Measurements from ENCODE around the gene ARHGEF7. TPM values are rescaled to one million over a fixed set of nuclear protein-coding genes. Genes with fewer than 3 reads are reported as not detected.

ARHGEF7 gene
- total RNA-seq, 1 experiment from 2014 or later: 16.0 TPM

GRCh38 chr13:111139452-111139851, 24.3 kb downstream of the ARHGEF7 start:
- DNase-seq (ENCODE audit: low read depth): no peak

DNA sequence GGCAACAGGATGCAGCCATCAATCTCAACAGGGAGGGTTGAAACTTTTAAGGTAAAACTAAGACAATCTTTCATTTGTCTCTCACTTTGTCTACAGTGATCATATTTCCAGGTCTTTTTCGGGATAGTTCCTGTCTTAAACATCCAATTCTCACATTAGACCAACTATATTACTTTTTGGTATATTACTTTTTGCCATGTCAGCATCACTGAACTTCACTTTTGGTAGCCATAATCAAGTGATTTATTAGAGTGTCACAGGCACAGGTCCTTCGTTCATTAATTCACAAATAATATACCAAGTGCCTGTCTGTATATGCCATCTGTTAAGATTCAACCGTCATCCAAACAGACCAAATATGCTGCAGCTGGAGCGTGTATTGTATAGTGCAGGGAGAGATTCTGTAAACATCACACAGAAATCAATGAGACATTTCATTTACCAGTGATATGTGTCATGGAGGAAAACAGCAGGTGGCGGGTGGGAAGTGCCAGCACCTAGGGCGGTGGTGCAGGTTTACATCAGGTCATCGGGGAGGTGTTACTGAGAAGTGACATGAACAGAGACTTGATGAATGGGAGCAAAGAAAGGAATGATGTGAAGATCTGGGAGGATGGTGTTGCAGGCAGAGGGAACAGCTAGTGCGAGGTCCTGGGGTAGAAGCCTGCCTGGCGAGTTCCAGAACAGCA, 24.9 kb downstream of the ARHGEF7 start:
- DNase-seq (ENCODE audit: low read depth): no peak

GRCh38 chr13:111140562-111141105, 25.5 kb downstream of the ARHGEF7 start:
- no peak for DNase-seq (ENCODE audit: low read depth)

GRCh38 chr13:111142472-111142871, 27.4 kb downstream of the ARHGEF7 start:
- no peak for DNase-seq (ENCODE audit: low read depth)

GRCh38 chr13:111143865-111144540, 28.9 kb downstream of the ARHGEF7 start:
- DNase-seq (ENCODE audit: low read depth): peak; percentile 36

- DNase-seq (ENCODE audit: low read depth): no peak
Measured at GRCh38 chr13:111145071-111145470, 30.0 kb downstream of the ARHGEF7 start.

DNA sequence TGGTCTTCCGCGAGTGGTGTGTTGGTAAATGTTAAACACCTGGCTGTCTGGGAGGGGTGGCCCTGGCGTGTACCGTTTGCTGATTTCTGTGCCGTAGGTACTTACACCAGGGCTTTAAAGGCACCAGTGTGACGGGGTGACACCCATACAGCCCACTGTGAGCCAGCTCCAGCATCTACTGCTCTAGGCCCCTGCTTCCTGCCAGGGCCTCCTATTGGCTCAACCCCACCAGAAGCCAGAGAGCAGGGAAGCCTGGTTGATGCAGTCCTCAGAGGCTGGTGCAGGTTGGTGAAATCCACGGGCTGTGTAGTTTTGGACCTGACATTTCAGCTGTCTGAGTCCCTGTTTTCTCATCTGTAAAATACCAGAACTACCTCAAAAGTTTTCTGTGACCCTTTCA, 30.4 kb downstream of the ARHGEF7 start:
- no peak for DNase-seq (ENCODE audit: low read depth)

DNA sequence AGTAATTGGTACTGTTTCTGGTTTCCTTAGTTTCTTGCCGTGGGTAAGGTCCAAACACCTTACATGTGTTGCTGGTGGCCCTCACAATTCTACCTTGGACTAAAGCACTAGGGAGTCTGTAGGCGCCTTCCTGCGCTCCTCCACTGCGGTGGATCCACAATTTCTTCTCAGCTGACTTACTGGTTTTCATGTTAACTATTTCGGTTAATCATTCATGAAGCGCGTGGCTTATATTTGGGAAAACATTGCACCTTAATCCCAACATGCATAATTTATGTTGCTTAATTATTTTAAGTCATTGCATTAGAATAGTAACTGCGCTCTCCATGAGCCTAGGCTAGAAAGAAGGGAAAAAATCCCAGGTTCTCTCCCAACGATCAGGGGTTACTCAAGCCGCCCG, 37.7 kb downstream of the ARHGEF7 start:
- DNase-seq (ENCODE audit: low read depth): peak; percentile 6

- peak; percentile 89 for DNase-seq (ENCODE audit: low read depth)
Measured at GRCh38 chr13:111153279-111153976, 38.3 kb downstream of the ARHGEF7 start.

GRCh38 chr13:111153977-111154332, 38.8 kb downstream of the ARHGEF7 start:
- DNase-seq (ENCODE audit: low read depth): peak; percentile 45

DNA sequence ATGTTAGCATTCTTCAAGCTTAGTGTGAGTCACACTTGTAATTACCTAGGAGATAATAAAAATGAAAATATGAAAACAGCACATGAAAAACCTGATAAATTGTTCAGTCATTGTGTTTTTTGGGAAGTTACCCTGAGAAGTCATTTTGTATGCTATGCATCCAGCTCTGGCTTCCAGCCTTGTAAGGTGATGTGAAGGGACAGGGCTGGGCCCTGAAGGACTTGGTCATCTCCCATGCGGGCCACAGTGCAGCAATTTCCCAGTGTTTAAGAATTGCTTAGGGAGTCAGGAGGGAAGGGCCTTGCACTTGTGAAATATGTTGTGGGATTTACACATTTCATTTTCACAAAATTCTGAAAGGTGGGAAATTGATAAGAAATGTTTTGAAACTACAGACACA, 41.3 kb downstream of the ARHGEF7 start:
- DNase-seq (ENCODE audit: low read depth): no peak

GRCh38 chr13:111158136-111158805, 43.2 kb downstream of the ARHGEF7 start:
- no peak for DNase-seq (ENCODE audit: low read depth)

DNA sequence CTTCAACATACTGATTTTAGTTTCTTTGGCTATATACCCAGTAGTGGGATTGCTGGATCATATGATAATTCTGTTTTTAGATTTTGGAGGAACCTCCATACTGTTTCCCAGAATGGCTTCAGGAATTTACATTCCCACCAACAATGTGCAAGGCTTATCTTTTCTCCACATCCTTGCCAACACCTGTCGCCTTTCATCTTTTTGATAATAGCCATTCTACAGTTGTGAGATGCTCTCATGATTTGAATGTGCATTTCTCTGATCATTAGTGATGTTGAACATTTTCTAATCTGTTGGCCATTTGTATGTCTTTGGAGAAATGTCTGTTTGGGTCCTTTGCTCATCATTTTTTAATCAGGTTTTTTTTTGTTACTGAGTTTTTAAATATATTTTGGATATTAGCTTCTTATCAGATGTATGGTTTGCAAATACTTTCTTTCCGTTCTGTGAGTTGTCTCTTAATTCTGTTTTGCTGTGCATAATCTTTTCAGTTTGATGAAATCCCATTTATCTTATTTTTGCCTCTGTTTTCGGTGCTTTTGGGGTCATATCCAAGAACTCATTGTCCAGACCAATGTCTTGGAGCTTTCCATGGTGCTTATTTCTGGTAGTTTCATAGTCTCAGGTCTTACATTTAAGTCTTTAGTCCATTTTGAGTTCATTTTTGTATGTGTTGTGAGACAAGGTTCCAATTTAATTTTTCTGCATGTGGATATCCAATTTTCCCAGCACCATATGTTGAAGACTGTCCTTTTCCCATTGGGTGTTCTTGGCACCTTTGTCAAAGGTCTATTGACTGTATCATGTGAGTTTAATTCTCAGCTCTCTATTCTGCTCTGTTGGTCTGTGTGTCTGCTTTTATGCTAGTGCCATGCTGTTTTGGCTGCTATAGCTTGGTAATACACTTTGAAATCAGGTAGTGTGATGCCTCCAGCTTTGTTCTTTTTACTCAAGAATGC, 44.5 kb downstream of the ARHGEF7 start:
- DNase-seq (ENCODE audit: low read depth): no peak

DNA sequence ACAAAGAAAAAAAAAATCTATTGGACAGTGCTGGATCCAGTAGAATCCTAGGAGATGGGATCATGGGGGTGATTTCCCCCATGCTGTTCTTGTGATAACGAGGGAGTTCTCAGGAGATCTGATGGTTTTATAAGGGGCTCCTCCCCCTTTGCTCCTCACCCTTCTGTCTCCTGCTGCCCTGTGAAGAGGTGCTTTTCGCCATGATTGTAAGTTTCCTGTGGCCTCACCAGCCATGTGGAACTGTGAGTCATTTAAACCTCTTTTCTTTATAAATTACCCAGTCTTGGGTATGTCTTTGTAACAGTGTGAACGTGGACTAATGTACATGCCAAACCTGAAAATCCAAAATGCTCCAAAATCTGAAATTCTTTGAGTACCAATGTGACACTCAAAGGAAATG, 45.5 kb downstream of the ARHGEF7 start:
- no peak for DNase-seq (ENCODE audit: low read depth)

DNA sequence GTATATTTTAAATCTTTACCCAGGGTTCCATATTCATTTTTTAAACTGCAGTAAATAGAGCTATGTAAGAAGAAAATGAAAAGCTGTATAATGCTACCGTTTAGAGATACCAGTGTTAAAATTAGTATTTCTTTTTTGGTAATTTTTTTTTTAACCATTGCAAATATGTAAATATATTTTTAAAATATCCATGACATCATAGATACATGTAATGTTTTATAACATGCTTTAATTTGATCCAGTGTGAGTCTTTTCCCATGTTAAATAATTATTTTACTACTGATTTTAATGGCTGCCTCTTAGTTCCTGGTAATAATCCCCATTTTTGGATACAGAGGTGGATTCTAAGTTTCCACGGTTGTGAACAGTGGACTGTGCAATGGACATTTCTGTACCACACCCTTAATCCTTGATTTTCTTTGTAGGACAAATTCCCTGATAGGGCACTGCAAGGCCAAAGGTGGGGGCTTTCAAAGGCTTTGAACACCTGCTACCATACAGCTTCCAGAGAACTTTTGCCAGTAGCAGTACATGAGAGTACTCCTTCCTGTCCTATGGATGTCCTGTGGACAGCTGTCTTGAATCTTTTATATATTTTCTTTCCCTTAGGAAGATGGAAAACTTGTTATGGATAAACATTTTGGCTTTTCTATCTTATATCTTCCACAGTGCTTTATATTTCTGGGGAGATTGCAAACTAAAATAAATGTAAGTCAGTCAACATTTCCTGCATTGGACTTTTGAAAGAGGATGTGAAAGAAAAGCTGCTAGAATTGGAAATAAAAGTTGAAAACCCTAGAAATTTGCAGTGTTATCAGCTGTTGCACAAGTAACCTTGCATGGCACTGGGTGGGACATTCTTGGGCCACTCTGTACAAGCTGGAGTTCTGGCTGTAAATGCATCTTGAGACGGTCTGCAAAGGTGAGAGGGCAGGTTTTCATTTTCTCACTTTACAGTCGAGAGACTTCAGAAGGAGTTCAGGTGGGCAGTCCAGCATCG, 46.8 kb downstream of the ARHGEF7 start:
- DNase-seq (ENCODE audit: low read depth): no peak

- no peak for DNase-seq (ENCODE audit: low read depth)
Measured at GRCh38 chr13:111165241-111166010, 50.3 kb downstream of the ARHGEF7 start.

DNA sequence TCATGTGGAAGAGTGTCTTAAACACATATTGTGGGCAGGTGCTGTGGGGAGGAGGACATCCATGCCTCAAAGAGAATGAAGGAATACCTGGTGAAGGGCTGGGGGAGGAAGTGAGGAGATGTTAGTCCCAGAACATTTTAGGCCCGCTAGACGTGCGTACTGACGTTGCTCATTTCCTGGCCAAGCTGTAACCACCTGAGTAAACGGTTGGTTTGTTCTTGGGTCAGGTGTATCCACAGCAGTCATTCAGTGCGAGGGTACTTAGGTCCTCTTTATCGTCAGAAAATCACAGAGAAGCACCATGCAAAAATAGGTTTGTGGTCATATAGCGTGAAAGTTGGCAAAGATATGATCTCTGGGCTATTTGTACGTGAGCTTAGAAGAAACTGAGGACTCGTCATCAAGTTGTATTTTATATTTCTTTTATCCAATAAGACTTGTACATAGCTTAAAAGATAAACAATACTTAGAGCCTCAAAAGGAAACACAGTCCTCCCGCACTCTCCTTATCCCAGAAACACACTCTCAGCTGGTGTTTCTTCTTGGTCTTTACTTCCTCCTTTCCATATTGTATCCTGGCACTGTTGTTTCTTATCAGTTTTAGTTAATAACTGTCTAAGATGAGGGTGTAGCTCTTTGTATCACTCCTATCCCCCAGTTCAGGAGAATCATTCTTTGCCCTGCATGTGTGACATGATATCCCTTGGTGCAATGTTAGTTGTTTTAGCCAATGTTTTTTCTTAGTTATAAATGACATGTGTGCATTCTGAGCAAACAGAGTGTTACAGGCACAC, 52.0 kb downstream of the ARHGEF7 start:
- DNase-seq (ENCODE audit: low read depth): no peak

DNA sequence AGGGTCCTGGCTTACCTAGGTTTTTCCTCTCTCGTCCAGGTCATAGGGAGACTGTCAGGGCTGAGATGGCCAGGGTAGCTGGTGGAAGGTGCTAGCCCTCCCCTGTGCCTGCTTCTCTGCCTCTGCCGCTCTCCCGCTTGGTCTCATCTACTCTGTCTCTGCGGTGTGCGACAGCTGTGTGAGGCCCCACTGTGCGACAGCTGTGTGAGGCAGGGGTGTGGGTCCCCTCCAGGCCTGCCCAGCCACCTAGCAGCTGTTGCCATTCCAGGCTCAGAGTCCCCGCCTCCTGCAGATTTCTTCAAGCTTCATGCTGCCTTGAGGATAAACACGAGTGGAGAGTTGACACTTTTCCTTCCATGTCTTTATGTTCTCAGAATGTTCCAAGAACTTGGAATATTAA, 53.0 kb downstream of the ARHGEF7 start:
- DNase-seq (ENCODE audit: low read depth): no peak

Data from RPMI7951 (cell line).